ENCODE data around the gene BICC1.

The BICC1 gene

DNA sequence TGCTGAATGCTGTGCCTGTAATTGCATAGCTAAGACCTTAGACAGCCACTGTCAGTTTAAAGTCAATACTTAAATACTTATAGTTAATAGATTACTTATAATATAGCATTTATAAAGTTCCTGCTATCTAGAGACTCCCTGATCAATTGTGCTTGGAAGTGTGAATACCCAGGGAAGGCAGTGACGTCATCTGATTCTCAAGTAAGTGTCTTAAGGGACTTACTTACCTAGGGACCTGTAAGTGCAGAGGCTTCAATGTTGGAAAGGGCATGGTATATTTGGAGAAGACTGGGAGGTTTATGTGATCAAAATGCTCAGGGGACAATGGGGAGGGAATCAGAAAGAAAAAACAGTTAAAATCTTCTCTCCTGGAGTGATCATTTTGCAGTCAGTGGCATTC is 55.0 kb downstream of the BICC1 start:
- no peak overlapping the region for H3K4me3 ChIP-seq (ENCODE audit: low read depth, low read length, poor library complexity, severe bottlenecking)
- no peak overlapping the region for H3K9ac ChIP-seq (ENCODE audit: low read length)
- no peak for TF ChIP-seq EZH2 (IDR thresholded peaks at IDR 0.05; ENCODE audit: borderline replicate concordance, low read length)
- TF ChIP-seq, protein P1, sequence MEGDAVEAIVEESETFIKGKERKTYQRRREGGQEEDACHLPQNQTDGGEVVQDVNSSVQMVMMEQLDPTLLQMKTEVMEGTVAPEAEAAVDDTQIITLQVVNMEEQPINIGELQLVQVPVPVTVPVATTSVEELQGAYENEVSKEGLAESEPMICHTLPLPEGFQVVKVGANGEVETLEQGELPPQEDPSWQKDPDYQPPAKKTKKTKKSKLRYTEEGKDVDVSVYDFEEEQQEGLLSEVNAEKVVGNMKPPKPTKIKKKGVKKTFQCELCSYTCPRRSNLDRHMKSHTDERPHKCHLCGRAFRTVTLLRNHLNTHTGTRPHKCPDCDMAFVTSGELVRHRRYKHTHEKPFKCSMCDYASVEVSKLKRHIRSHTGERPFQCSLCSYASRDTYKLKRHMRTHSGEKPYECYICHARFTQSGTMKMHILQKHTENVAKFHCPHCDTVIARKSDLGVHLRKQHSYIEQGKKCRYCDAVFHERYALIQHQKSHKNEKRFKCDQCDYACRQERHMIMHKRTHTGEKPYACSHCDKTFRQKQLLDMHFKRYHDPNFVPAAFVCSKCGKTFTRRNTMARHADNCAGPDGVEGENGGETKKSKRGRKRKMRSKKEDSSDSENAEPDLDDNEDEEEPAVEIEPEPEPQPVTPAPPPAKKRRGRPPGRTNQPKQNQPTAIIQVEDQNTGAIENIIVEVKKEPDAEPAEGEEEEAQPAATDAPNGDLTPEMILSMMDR (IDR thresholded peaks at IDR 0.05; ENCODE audit: low read length): no peak
- H3K27me3 ChIP-seq (ENCODE audit: insufficient read depth, low read length): no peaks in the 10 kb centered on the region
- H2AFZ ChIP-seq (ENCODE audit: low read length): no peak overlapping the region
- no peaks in the 10 kb centered on the region for H3K9me2 ChIP-seq (ENCODE audit: low read depth, low read length)
- H3K4me2 ChIP-seq (ENCODE audit: low read length): no peak overlapping the region
- H3F3A ChIP-seq (ENCODE audit: insufficient read depth, low read length): no peaks in the 10 kb centered on the region
- H3K27ac ChIP-seq (ENCODE audit: low read depth, low read length, poor library complexity, severe bottlenecking): no peak overlapping the region
- H3K4me1 ChIP-seq (ENCODE audit: insufficient read depth, low read length, severe bottlenecking): no peaks in the 10 kb centered on the region
- no peaks in the 10 kb centered on the region for H4K20me1 ChIP-seq (ENCODE audit: insufficient read depth, low read length)
- no peaks in the 10 kb centered on the region for H3K9me3 ChIP-seq (ENCODE audit: low read length)
- no peaks in the 10 kb centered on the region for H3K79me2 ChIP-seq (ENCODE audit: insufficient read depth, low read length)
- H3K36me3 ChIP-seq (ENCODE audit: insufficient read depth, low read length): no peaks in the 10 kb centered on the region

DNA sequence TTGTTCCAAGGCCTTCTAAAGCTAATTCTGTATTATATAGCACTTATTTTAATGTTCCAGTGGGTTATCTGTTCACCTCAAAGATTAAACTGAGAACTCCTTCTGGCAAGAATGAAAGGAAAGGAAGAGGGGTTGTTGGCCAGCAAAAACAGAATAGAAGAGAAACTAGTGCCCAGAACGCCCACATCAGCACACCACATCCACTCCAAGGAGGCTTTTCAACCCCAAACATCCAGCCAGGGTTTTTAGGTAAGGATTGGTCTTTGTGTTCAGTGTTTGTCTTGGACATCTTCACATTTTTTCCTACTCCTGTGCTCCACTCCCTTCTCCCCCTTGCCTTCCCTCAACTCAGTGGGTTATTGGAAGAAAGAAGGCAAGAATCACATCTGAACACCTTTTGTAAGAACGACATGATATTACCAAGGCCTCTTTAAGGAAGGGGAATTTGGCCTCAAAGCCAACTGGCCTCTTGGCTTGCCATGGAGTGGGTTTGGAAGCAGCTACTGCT is 55.8 kb downstream of the BICC1 start:
- H3K79me2 ChIP-seq (ENCODE audit: insufficient read depth, low read length): no peaks in the 10 kb centered on the region
- H3K4me2 ChIP-seq (ENCODE audit: low read length): no peak overlapping the region
- no peaks in the 10 kb centered on the region for H3F3A ChIP-seq (ENCODE audit: insufficient read depth, low read length)
- no peak overlapping the region for H3K27ac ChIP-seq (ENCODE audit: low read depth, low read length, poor library complexity, severe bottlenecking)
- TF ChIP-seq EZH2 (IDR thresholded peaks at IDR 0.05; ENCODE audit: borderline replicate concordance, low read length): no peak
- TF ChIP-seq, protein P1 (IDR thresholded peaks at IDR 0.05; ENCODE audit: low read length): no peak
- no peaks in the 10 kb centered on the region for H3K27me3 ChIP-seq (ENCODE audit: insufficient read depth, low read length)
- no peaks in the 10 kb centered on the region for H4K20me1 ChIP-seq (ENCODE audit: insufficient read depth, low read length)
- H3K4me3 ChIP-seq (ENCODE audit: low read depth, low read length, poor library complexity, severe bottlenecking): no peak overlapping the region
- H3K36me3 ChIP-seq (ENCODE audit: insufficient read depth, low read length): no peaks in the 10 kb centered on the region
- no peak overlapping the region for H2AFZ ChIP-seq (ENCODE audit: low read length)
- H3K4me1 ChIP-seq (ENCODE audit: insufficient read depth, low read length, severe bottlenecking): no peaks in the 10 kb centered on the region
- no peak overlapping the region for H3K9ac ChIP-seq (ENCODE audit: low read length)
- no peaks in the 10 kb centered on the region for H3K9me3 ChIP-seq (ENCODE audit: low read length)
- H3K9me2 ChIP-seq (ENCODE audit: low read depth, low read length): no peaks in the 10 kb centered on the region

DNA sequence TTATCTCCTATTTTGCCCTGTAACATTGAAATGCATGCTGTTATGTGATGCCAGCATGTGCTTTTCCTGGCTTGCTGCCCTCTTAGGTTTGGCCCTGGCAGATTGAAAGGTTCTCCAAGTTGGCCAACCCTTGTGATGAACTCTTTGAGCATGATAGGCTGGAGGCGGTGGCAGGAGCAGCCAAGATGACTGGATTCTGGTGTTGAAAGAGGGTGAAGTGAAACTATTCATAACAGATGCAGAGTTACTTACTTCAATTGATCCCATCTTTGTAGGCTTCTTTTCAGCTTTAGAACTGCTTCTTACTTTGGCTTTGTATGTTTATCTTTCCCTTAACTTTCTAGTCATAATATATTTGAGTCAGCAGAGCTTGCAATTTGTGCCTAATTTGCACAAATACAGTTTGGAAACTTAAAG is 57.6 kb downstream of the BICC1 start:
- Histone ChIP-seq H3K9me3 (ENCODE audit: low read length) (no peaks in the 10 kb centered on the region), H3K79me2 (ENCODE audit: insufficient read depth, low read length) (no peaks in the 10 kb centered on the region), H3K27me3 (ENCODE audit: insufficient read depth, low read length) (no peaks in the 10 kb centered on the region), H3K36me3 (ENCODE audit: insufficient read depth, low read length) (no peaks in the 10 kb centered on the region), H3K9ac (ENCODE audit: low read length) (no peak overlapping the region), H3K9me2 (ENCODE audit: low read depth, low read length) (no peaks in the 10 kb centered on the region), H3F3A (ENCODE audit: insufficient read depth, low read length) (no peaks in the 10 kb centered on the region), H3K4me2 (ENCODE audit: low read length) (no peak overlapping the region), H4K20me1 (ENCODE audit: insufficient read depth, low read length) (no peaks in the 10 kb centered on the region), H3K4me3 (ENCODE audit: low read depth, low read length, poor library complexity, severe bottlenecking) (no peak overlapping the region), H3K27ac (ENCODE audit: low read depth, low read length, poor library complexity, severe bottlenecking) (no peak overlapping the region), H3K4me1 (ENCODE audit: insufficient read depth, low read length, severe bottlenecking) (no peaks in the 10 kb centered on the region), H2AFZ (ENCODE audit: low read length) (no peak overlapping the region)
- no peak for TF ChIP-seq EZH2 (IDR thresholded peaks at IDR 0.05; ENCODE audit: borderline replicate concordance, low read length)
- TF ChIP-seq, protein P1 (IDR thresholded peaks at IDR 0.05; ENCODE audit: low read length): no peak

Data from OCI-LY1 (cell line).